H9 (cell line): ENCODE data around the gene TMEM235. TPM values are rescaled to one million over a fixed set of nuclear protein-coding genes. Genes with fewer than 3 reads are reported as not detected.

Source experiments
- DNase-seq: peaks from one replicate; pipeline ENCODE4 v3.0.0-alpha.2; 2017
- H2AFZ ChIP-seq: one replicate; pipeline ENCODE4 v1.6.1; 2013; ENCODE audit warnings: mild to moderate bottlenecking, low read length, control low read depth, moderate library complexity
- H2AK5ac ChIP-seq: 2 replicates; pipeline ENCODE4 v1.6.1; 2013; ENCODE audit warnings: low read length, control low read depth, mixed read lengths; ENCODE audit not compliant: insufficient read length
- H2BK120ac ChIP-seq: one replicate; pipeline ENCODE4 v1.6.1; 2013; ENCODE audit warnings: low read depth, mild to moderate bottlenecking, low read length, control low read depth, inconsistent platforms; ENCODE audit not compliant: poor library complexity, severe bottlenecking
- H2BK12ac ChIP-seq: 2 replicates; pipeline ENCODE4 v1.6.1; 2013; ENCODE audit warnings: low read length, control low read depth, mixed read lengths, low read depth; ENCODE audit not compliant: insufficient read length
- H2BK15ac ChIP-seq: 2 replicates; pipeline ENCODE4 v1.6.1; 2013; ENCODE audit warnings: low read depth, low read length, control low read depth
- H2BK20ac ChIP-seq: one replicate; pipeline ENCODE4 v1.6.1; 2013; ENCODE audit warnings: low read depth, mild to moderate bottlenecking, low read length, control low read depth, inconsistent platforms; ENCODE audit not compliant: poor library complexity, severe bottlenecking
- H2BK5ac ChIP-seq: 2 replicates; pipeline ENCODE4 v1.6.1; 2013; ENCODE audit warnings: low read length, control low read depth, mixed read lengths; ENCODE audit not compliant: insufficient read length
- H3K14ac ChIP-seq: 2 replicates; pipeline ENCODE4 v1.6.1; 2013; ENCODE audit warnings: low read length, control low read depth; ENCODE audit not compliant: insufficient read depth
- H3K18ac ChIP-seq: 2 replicates; pipeline ENCODE4 v1.6.1; 2013; ENCODE audit warnings: low read depth, mild to moderate bottlenecking, mixed read lengths, low read length, control low read depth; ENCODE audit not compliant: insufficient read length
- H3K23ac ChIP-seq: 2 replicates; pipeline ENCODE4 v1.6.1; 2013; ENCODE audit warnings: low read length, control low read depth, mixed read lengths, low read depth; ENCODE audit not compliant: insufficient read length
- H3K23me2 ChIP-seq: 2 replicates; pipeline ENCODE4 v1.6.1; 2013; ENCODE audit warnings: low read depth, mild to moderate bottlenecking, mixed read lengths, low read length, control low read depth; ENCODE audit not compliant: insufficient read length, poor library complexity, severe bottlenecking
- H3K27ac ChIP-seq: 2 replicates; pipeline ENCODE4 v1.5.1; 2013; ENCODE audit warnings: low read length, control low read depth, mixed read lengths, low read depth; ENCODE audit not compliant: insufficient read length
- H3K27me3 ChIP-seq: 2 replicates; pipeline ENCODE4 v1.6.1; 2013; ENCODE audit warnings: low read length, control low read depth, inconsistent platforms; ENCODE audit not compliant: insufficient read depth
- H3K4ac ChIP-seq: 2 replicates; pipeline ENCODE4 v1.6.1; 2013; ENCODE audit warnings: low read depth, mild to moderate bottlenecking, control low read depth, inconsistent platforms, low read length, moderate library complexity
- H3K4me1 ChIP-seq: 2 replicates; pipeline ENCODE4 v1.6.1; 2013; ENCODE audit warnings: low read length, control low read depth, inconsistent platforms; ENCODE audit not compliant: insufficient read depth
- H3K4me2 ChIP-seq: 2 replicates; pipeline ENCODE4 v1.6.1; 2013; ENCODE audit warnings: low read length, control low read depth, mixed read lengths; ENCODE audit not compliant: insufficient read length, insufficient read depth
- H3K56ac ChIP-seq: 2 replicates; pipeline ENCODE4 v1.6.1; 2013; ENCODE audit warnings: low read depth, mild to moderate bottlenecking, mixed read lengths, low read length, control low read depth; ENCODE audit not compliant: insufficient read length
- H3K79me1 ChIP-seq: 2 replicates; pipeline ENCODE4 v1.6.1; 2013; ENCODE audit warnings: low read depth, mild to moderate bottlenecking, moderate library complexity, low read length, control low read depth, inconsistent platforms; ENCODE audit not compliant: insufficient read depth, poor library complexity, severe bottlenecking
- H3K79me2 ChIP-seq: 2 replicates; pipeline ENCODE4 v1.6.1; 2013; ENCODE audit warnings: low read length, control low read depth, inconsistent platforms; ENCODE audit not compliant: insufficient read depth
- H3K9ac ChIP-seq: 2 replicates; pipeline ENCODE4 v1.6.1; 2013; ENCODE audit warnings: low read length, control low read depth, mixed read lengths; ENCODE audit not compliant: insufficient read length; ENCODE audit errors: extremely low read depth
- H3K9me3 ChIP-seq: one replicate; pipeline ENCODE4 v1.6.1; 2013; ENCODE audit warnings: low read depth, low read length, inconsistent platforms; ENCODE audit not compliant: control insufficient read depth
- H3T11ph ChIP-seq: one replicate; pipeline ENCODE4 v1.6.1; 2013; ENCODE audit warnings: mild to moderate bottlenecking, low read length, control low read depth, inconsistent platforms
- H4K20me1 ChIP-seq: one replicate; pipeline ENCODE4 v1.6.1; 2013; ENCODE audit not compliant: control insufficient read depth, insufficient read length, insufficient read depth
- H4K5ac ChIP-seq: 2 replicates; pipeline ENCODE4 v1.6.1; 2013; ENCODE audit warnings: low read depth, mild to moderate bottlenecking, mixed read lengths, low read length, control low read depth; ENCODE audit not compliant: insufficient read length
- H4K8ac ChIP-seq: replicated peaks from 2 replicates; pipeline ENCODE4 v1.6.1; 2013; ENCODE audit warnings: low read length, control low read depth, mixed read lengths, low read depth; ENCODE audit not compliant: insufficient read length
- H4K91ac ChIP-seq: 2 replicates; pipeline ENCODE4 v1.6.1; 2013; ENCODE audit warnings: low read depth, mild to moderate bottlenecking, moderate library complexity, mixed read lengths, low read length, control low read depth; ENCODE audit not compliant: insufficient read length
- H3K27ac Mint-ChIP-seq, 3 experiments: 2 replicates in 2 of 3; 3 replicates in 1 of 3; pipeline ENCODE4 v1.8.0; 2020 to 2021; ENCODE audit warnings: mixed read lengths in 3 of 3, mild to moderate bottlenecking in 1 of 3, moderate library complexity in 1 of 3
- H3K27me3 Mint-ChIP-seq: 2 replicates; pipeline ENCODE4 v1.8.0; 2021; ENCODE audit warnings: low read depth, mild to moderate bottlenecking, moderate library complexity, mixed read lengths
- H3K36me3 Mint-ChIP-seq, 3 experiments: 2 replicates in 2 of 3; 3 replicates in 1 of 3; pipeline ENCODE4 v1.8.0; 2020 to 2021; ENCODE audit warnings: low read depth in 3 of 3, mixed read lengths in 3 of 3; ENCODE audit not compliant: insufficient read depth in 1 of 3
- H3K4me1 Mint-ChIP-seq, 2 experiments: 2 replicates each; pipeline ENCODE4 v1.8.0; 2020; ENCODE audit warnings: mixed read lengths in 2 of 2
- H3K4me3 Mint-ChIP-seq, 2 experiments: 2 replicates in 1 of 2; 3 replicates in 1 of 2; pipeline ENCODE4 v1.8.0; 2020 to 2021; ENCODE audit warnings: mild to moderate bottlenecking in 2 of 2, mixed read lengths in 2 of 2, moderate library complexity in 1 of 2
- H3K9me3 Mint-ChIP-seq, 2 experiments: 2 replicates in 1 of 2; 3 replicates in 1 of 2; pipeline ENCODE4 v1.8.0; 2020; ENCODE audit warnings: mild to moderate bottlenecking in 2 of 2, mixed read lengths in 2 of 2, moderate library complexity in 1 of 2
- WGBS: extraction: QIAGEN DNeasy Blood & Tissue Kit; methylation state at CpG from one replicate; pipeline ENCODE4 v1.1.7; 2013; ENCODE audit warnings: missing lambda C conversion rate, low lambda C conversion rate, mixed read lengths; ENCODE audit not compliant: insufficient read length; ENCODE audit errors: extremely low coverage; 5-methylcytosine and 5-hydroxymethylcytosine counted together
- total RNA-seq: library from RNA; stranded (reverse); gene quantifications from 2 replicates; pipeline ENCODE4 v1.2.1, GENCODE V29; 2021
- TF ChIP-seq, protein P1 (sequence below): fragments of 200-600 bp; sonication (generic); conservative IDR thresholded peaks from 3 replicates; pipeline ENCODE4 v1.8.0; 2021; ENCODE audit warnings: antibody characterized with exemption, mild to moderate bottlenecking

TMEM235 gene
- total RNA-seq, 1 experiment from 2014 or later = 0.28 TPM

DNA sequence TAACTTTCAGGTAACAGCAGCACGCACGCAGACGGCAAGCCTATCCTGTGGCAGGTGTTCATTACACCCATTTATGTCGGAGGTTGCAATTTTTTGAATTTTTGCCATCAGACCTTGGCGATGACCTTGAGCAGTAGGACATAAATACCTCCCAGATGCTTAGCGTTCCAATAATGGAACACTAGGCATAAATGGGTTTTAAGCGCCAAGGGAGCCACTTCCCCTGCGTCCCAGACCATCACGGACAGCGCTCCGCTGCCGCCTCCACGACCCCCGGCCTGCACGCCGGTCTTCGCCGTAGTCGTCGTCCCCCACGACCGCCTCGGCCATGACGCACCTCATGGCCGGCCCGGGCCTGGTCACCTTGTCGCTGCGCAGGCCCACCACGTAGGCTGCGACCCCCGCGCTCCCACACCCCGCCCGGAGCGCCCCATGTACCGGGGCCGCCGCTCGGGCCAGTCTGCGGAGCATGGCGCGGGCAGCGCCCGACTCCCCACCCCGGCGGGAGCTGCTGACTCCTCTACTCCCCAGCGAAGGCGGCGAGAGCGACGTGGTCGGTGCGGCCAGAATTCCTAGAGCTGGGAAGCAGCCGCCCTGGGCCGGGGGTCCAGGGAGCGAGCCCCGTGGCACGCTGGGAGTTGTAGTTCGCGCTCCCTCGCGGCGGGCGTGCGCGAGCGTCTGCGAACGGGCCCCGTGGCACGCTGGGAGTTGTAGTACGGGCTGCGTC is 22.7 kb downstream of the TMEM235 start:
- Histone ChIP-seq H2BK15ac (no peak overlapping the region), H3K14ac (peak overlapping the region; percentile 82), H2AK5ac (no peak overlapping the region), H4K8ac (no peak overlapping the region), H3K23me2 (no peaks in the 10 kb centered on the region), H2BK12ac (no peak overlapping the region), H2BK120ac (no peak overlapping the region), H3K4me2 (peak overlapping the region; percentile 75), H3K27me3 (no peaks in the 10 kb centered on the region), H2AFZ (no peak overlapping the region), H3K27ac (no peak overlapping the region), H4K5ac (peak overlapping the region; percentile 19), H3K4ac (no peak overlapping the region; the same call in 1 of the 2 replicates), H3K23ac (no peak overlapping the region), H3K79me2 (no peaks in the 10 kb centered on the region), H3K18ac (peak overlapping the region; percentile 83), H3T11ph (no peak overlapping the region), H3K56ac (no peak overlapping the region), H4K91ac (no peak overlapping the region), H3K4me1 (peaks cover 6% of the 10 kb centered on the region; the same call in 1 of the 2 replicates), H2BK20ac (no peak overlapping the region), H2BK5ac (no peak overlapping the region), H3K9ac (peak overlapping the region; percentile 45), H3K79me1 (no peaks in the 10 kb centered on the region), H4K20me1 (no peaks in the 10 kb centered on the region), H3K9me3 (no peaks in the 10 kb centered on the region)
- WGBS = no CpG with 5 or more reads among the region's 73 CpGs
- H3K27me3 Mint-ChIP-seq = peaks cover 1% of the 10 kb centered on the region; the same call in 1 of the 2 replicates
- peak; percentile 97 for DNase-seq
- H3K9me3 Mint-ChIP-seq = peaks cover 0 to 3% of the 10 kb centered on the region in 2 experiments; a peak in 1 of 5 replicates
- no peaks in the 10 kb centered on the region for H3K36me3 Mint-ChIP-seq
- TF ChIP-seq, protein P1, sequence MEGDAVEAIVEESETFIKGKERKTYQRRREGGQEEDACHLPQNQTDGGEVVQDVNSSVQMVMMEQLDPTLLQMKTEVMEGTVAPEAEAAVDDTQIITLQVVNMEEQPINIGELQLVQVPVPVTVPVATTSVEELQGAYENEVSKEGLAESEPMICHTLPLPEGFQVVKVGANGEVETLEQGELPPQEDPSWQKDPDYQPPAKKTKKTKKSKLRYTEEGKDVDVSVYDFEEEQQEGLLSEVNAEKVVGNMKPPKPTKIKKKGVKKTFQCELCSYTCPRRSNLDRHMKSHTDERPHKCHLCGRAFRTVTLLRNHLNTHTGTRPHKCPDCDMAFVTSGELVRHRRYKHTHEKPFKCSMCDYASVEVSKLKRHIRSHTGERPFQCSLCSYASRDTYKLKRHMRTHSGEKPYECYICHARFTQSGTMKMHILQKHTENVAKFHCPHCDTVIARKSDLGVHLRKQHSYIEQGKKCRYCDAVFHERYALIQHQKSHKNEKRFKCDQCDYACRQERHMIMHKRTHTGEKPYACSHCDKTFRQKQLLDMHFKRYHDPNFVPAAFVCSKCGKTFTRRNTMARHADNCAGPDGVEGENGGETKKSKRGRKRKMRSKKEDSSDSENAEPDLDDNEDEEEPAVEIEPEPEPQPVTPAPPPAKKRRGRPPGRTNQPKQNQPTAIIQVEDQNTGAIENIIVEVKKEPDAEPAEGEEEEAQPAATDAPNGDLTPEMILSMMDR = no peak
- H3K27ac Mint-ChIP-seq = peak overlapping the region in 1 of 3 experiments; percentile 90; a peak in 3 of 7 replicates
- H3K4me3 Mint-ChIP-seq = peak overlapping the region; percentile 75 to 81
- H3K4me1 Mint-ChIP-seq = peaks cover 22 to 56% of the 10 kb centered on the region in 2 experiments
